IMR-90 (cell line): Measurements from ENCODE around the gene MEOX2. TPM values are rescaled to one million over a fixed set of nuclear protein-coding genes. Genes with fewer than 3 reads are reported as not detected.

Experiments
- ATAC-seq: fragments of 200-7000 bp; cut with Tn5 transposase; 2 replicates; pipeline ENCODE4 v1.9.1; 2020; ENCODE audit warnings: low read depth, mild to moderate bottlenecking, moderate library complexity
- BruUV-seq: library from RNA; stranded (reverse); fragments of 400-500 nt; replicated peaks from 2 replicates; lab custom pipeline; 2021; lab: Mats Ljungman, UMichigan
- CTCF ChIA-PET: fragments of 300-600 bp; formaldehyde crosslinking; extraction: SDS; loops from one replicate; lab custom pipeline; 2021; ENCODE audit warnings: antibody characterized with exemption; lab: Yijun Ruan, JAX
- POLR2A ChIA-PET: fragments of 300-600 bp; sonication (Branson Sonifier 250); formaldehyde crosslinking; loops from one replicate; lab custom pipeline; 2022; ENCODE audit warnings: antibody characterized with exemption; ENCODE audit not compliant: unreplicated experiment; lab: Charles Lee
- DNase-seq: peaks from one replicate; pipeline ENCODE4 v3.0.0; 2013
- H2AFZ ChIP-seq: replicated peaks from 2 replicates; pipeline ENCODE3; 2013; ENCODE audit warnings: low read length, mild to moderate bottlenecking; ENCODE audit not compliant: poor library complexity
- H2AK5ac ChIP-seq: 2 replicates; pipeline ENCODE4 v1.6.1; 2013; ENCODE audit warnings: low read depth, low read length, inconsistent platforms
- H2AK9ac ChIP-seq: replicated peaks from 2 replicates; pipeline ENCODE3; 2013; ENCODE audit warnings: mild to moderate bottlenecking, low read depth, low read length, moderate library complexity; ENCODE audit not compliant: poor library complexity
- H2BK120ac ChIP-seq: 2 replicates; pipeline ENCODE4 v1.6.1; 2013; ENCODE audit warnings: low read depth, low read length, inconsistent platforms
- H2BK15ac ChIP-seq: 3 replicates; pipeline ENCODE4 v1.6.1; 2013; ENCODE audit warnings: low read depth, low read length, inconsistent platforms
- H2BK20ac ChIP-seq: 2 replicates; pipeline ENCODE4 v1.6.1; 2013; ENCODE audit warnings: low read depth, mild to moderate bottlenecking, inconsistent platforms, low read length, moderate library complexity
- H2BK5ac ChIP-seq: 2 replicates; pipeline ENCODE4 v1.6.1; 2013; ENCODE audit warnings: mild to moderate bottlenecking, low read depth, low read length, inconsistent platforms; ENCODE audit not compliant: poor library complexity, severe bottlenecking
- H3K14ac ChIP-seq: replicated peaks from 2 replicates; pipeline ENCODE4 v1.6.1; 2013; ENCODE audit warnings: low read depth, low read length, inconsistent platforms
- H3K18ac ChIP-seq: 2 replicates; pipeline ENCODE4 v1.6.1; 2013; ENCODE audit warnings: low read depth, low read length, control low read depth
- H3K23ac ChIP-seq: 2 replicates; pipeline ENCODE4 v1.6.1; 2013; ENCODE audit warnings: low read depth, low read length, inconsistent platforms
- H3K27ac ChIP-seq: 2 replicates; pipeline ENCODE4 v1.5.1; 2013; ENCODE audit warnings: mild to moderate bottlenecking, control low read depth, low read length; ENCODE audit not compliant: insufficient read depth
- H3K27me3 ChIP-seq: 2 replicates; pipeline ENCODE4 v1.6.1; 2013; ENCODE audit warnings: low read length; ENCODE audit not compliant: control insufficient read depth, insufficient read depth
- H3K36me3 ChIP-seq: 2 replicates; pipeline ENCODE4 v1.6.1; 2013; ENCODE audit warnings: low read length, mixed read lengths; ENCODE audit not compliant: control insufficient read depth, insufficient read depth
- H3K4ac ChIP-seq: 2 replicates; pipeline ENCODE4 v1.6.1; 2013; ENCODE audit warnings: low read depth, low read length, inconsistent platforms
- H3K4me1 ChIP-seq: 2 replicates; pipeline ENCODE4 v1.6.1; 2013; ENCODE audit warnings: low read length, mixed read lengths; ENCODE audit not compliant: control insufficient read depth, insufficient read depth
- H3K4me2 ChIP-seq: 2 replicates; pipeline ENCODE4 v1.6.1; 2013; ENCODE audit warnings: low read depth, mild to moderate bottlenecking, control low read depth, low read length, moderate library complexity
- H3K4me3 ChIP-seq: 2 replicates; pipeline ENCODE4 v1.5.1; 2013; ENCODE audit warnings: low read depth, mild to moderate bottlenecking, control low read depth, low read length, moderate library complexity; ENCODE audit not compliant: insufficient read depth
- H3K56ac ChIP-seq: 2 replicates; pipeline ENCODE4 v1.6.1; 2013; ENCODE audit warnings: low read length, inconsistent platforms; ENCODE audit not compliant: insufficient read depth; ENCODE audit errors: extremely low read depth
- H3K79me1 ChIP-seq, 2 experiments: 2 replicates each; pipeline ENCODE4 v1.6.1; 2013; ENCODE audit warnings: low read length in 2 of 2, inconsistent platforms in 1 of 2, low read depth in 1 of 2
- H3K9ac ChIP-seq: 2 replicates; pipeline ENCODE4 v1.6.1; 2013; ENCODE audit warnings: low read depth, low read length, control low read depth
- H3K9me1 ChIP-seq: 2 replicates; pipeline ENCODE4 v1.6.1; 2013; ENCODE audit warnings: low read length, inconsistent platforms; ENCODE audit not compliant: insufficient read depth
- H3K9me3 ChIP-seq: 2 replicates; pipeline ENCODE4 v1.6.1; 2013; ENCODE audit warnings: low read length; ENCODE audit not compliant: control insufficient read depth, insufficient read depth
- H4K20me1 ChIP-seq: 2 replicates; pipeline ENCODE4 v1.6.1; 2013; ENCODE audit warnings: low read length, inconsistent platforms; ENCODE audit not compliant: insufficient read depth
- H4K5ac ChIP-seq: 2 replicates; pipeline ENCODE4 v1.6.1; 2013; ENCODE audit warnings: mild to moderate bottlenecking, low read depth, low read length, control low read depth
- H4K8ac ChIP-seq, 2 experiments: 2 replicates each; pipeline ENCODE4 v1.6.1; 2013; ENCODE audit warnings: low read depth in 2 of 2, low read length in 2 of 2, control low read depth in 1 of 2, inconsistent platforms in 1 of 2
- H4K91ac ChIP-seq: 2 replicates; pipeline ENCODE4 v1.6.1; 2013; ENCODE audit warnings: low read depth, low read length, inconsistent platforms; ENCODE audit not compliant: insufficient read depth
- CEBPB ChIP-seq: IDR thresholded peaks from 2 replicates; pipeline ENCODE4 v1.6.1; 2012; ENCODE audit warnings: low read depth, low read length, improper control_type of control experiment
- CHD1 ChIP-seq: IDR thresholded peaks from 2 replicates; pipeline ENCODE4 v1.6.1; 2012; ENCODE audit warnings: low read depth, low read length, improper control_type of control experiment
- FOS ChIP-seq: fragments of 150-350 bp; IDR thresholded peaks from 2 replicates; pipeline ENCODE4 v1.6.1; 2016; ENCODE audit warnings: low read depth, low read length
- MAFK ChIP-seq: IDR thresholded peaks from 2 replicates; pipeline ENCODE4 v1.6.1; 2012; ENCODE audit warnings: low read depth, low read length, improper control_type of control experiment
- MAZ ChIP-seq: IDR thresholded peaks from 2 replicates; pipeline ENCODE4 v1.6.1; 2012; ENCODE audit warnings: low read depth, mild to moderate bottlenecking, low read length, improper control_type of control experiment, moderate library complexity, borderline replicate concordance
- MXI1 ChIP-seq: IDR thresholded peaks from 2 replicates; pipeline ENCODE4 v1.6.1; 2012; ENCODE audit warnings: low read depth, mild to moderate bottlenecking, low read length, moderate library complexity, borderline replicate concordance
- POLR2A ChIP-seq: IDR thresholded peaks from 2 replicates; pipeline ENCODE4 v1.6.1; 2012; ENCODE audit warnings: mild to moderate bottlenecking, low read depth, low read length
- RAD21 ChIP-seq: IDR thresholded peaks from 2 replicates; pipeline ENCODE4 v1.6.1; 2012; ENCODE audit warnings: low read length, improper control_type of control experiment
- RCOR1 ChIP-seq: IDR thresholded peaks from 2 replicates; pipeline ENCODE4 v1.6.1; 2012; ENCODE audit warnings: mild to moderate bottlenecking, low read length, improper control_type of control experiment; ENCODE audit not compliant: insufficient replicate concordance
- RFX5 ChIP-seq: IDR thresholded peaks from 2 replicates; pipeline ENCODE4 v1.8.0; 2012; ENCODE audit warnings: low read depth, mild to moderate bottlenecking, low read length, moderate library complexity
- WGBS, 2 experiments: methylation state at CpG; one replicate each; pipeline versions ENCODE4 v1.1.5 to v1.1.7; 2013; ENCODE audit warnings: missing lambda C conversion rate in 2 of 2; ENCODE audit not compliant: insufficient read length in 1 of 2; ENCODE audit errors: extremely low coverage in 2 of 2; 5-methylcytosine and 5-hydroxymethylcytosine counted together
- dilution Hi-C: fragments of 300-500 bp; cut with HindIII; formaldehyde crosslinking; loops from one replicate; pipeline ENCODE4 v1.14.3; 2018; ENCODE audit warnings: low sequenced_read_pairs; ENCODE audit not compliant: unreplicated experiment
- in situ Hi-C: fragments of 300-500 bp; cut with MboI; formaldehyde crosslinking; loops from 3 replicates; pipeline ENCODE4 v1.14.3; 2019; ENCODE audit warnings: low sequenced_read_pairs, inconsistent platforms, mixed read lengths
- intact Hi-C: fragments of 100-400 bp; cut with micrococcal nuclease; formaldehyde crosslinking; loops from 2 replicates; pipeline ENCODE4 v1.10.0; 2022
- polyA plus RNA-seq, 3 experiments: library from polyadenylated mRNA; depleted of rRNA; stranded (reverse); fragments of >200 nt; gene quantifications; 2 replicates each; pipeline ENCODE4 v1.2.3, GENCODE V29; 2012; ENCODE audit warnings: low replicate concordance in 1 of 3
- total RNA-seq: library from RNA; depleted of rRNA; stranded (reverse); fragments of >200 nt; gene quantifications from 2 replicates; pipeline ENCODE4 v1.2.3, GENCODE V29; 2012
- TF ChIP-seq, protein P1 (sequence below): fragments of 150-350 bp; IDR thresholded peaks from 2 replicates; pipeline ENCODE4 v1.6.1; 2017; ENCODE audit warnings: mild to moderate bottlenecking, antibody characterized with exemption, low read length, low read depth
- TF ChIP-seq, protein P2 (sequence below): conservative IDR thresholded peaks from 2 replicates; pipeline ENCODE4 v1.5.1; 2012; ENCODE audit warnings: mild to moderate bottlenecking, low read depth, low read length, improper control_type of control experiment

The MEOX2 gene
- total and polyA plus RNA-seq, 2 of the 4 experiments (the other 2 are of a cell fraction), result under 0.01 TPM; not detected in 1

DNA sequence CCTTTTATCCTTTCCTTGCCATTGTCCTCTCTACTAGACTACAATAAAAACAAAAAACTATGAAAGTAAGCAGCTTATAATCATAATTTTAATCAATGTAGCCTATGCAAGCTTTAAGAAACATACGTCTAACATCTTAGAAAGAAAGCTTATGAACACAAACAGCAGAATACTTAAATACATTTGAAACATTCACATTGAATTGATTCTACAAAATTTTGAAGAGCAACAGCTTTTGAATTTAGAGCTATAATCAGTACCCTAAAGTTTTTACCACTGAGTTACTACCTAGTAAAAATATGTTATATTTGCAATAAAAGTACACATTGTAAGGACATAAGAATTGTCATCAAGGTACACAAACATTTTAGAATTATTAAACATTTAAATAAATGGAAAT is 7.2 kb downstream of the MEOX2 start:
- POLR2A ChIA-PET, result no interaction called here
- Histone ChIP-seq H3K9me3 (no peaks in the 10 kb centered on the region), H2AK9ac (no peak overlapping the region), H3K36me3 (no peaks in the 10 kb centered on the region), H2BK5ac (no peak overlapping the region), H3K23ac (no peak overlapping the region), H3K27me3 (peaks cover 3% of the 10 kb centered on the region; the same call in 1 of the 2 replicates), H4K5ac (no peak overlapping the region), H2AK5ac (no peak overlapping the region), H4K8ac (no peak overlapping the region), H3K79me1 (no peaks in the 10 kb centered on the region), H2AFZ (no peak overlapping the region), H3K27ac (no peak overlapping the region), H2BK20ac (no peak overlapping the region), H3K4me1 (no peaks in the 10 kb centered on the region), H2BK120ac (no peak overlapping the region), H3K14ac (no peak overlapping the region), H4K91ac (no peak overlapping the region), H3K9me1 (no peaks in the 10 kb centered on the region), H2BK15ac (no peak overlapping the region), H3K4me2 (no peak overlapping the region), H3K4ac (no peak overlapping the region), H4K20me1 (no peaks in the 10 kb centered on the region), H3K18ac (no peak overlapping the region), H3K56ac (no peak overlapping the region), H3K9ac (no peak overlapping the region), H3K4me3 (no peak overlapping the region)
- in situ Hi-C loops, result no loop called here
- no peak for DNase-seq
- dilution Hi-C loops, result no loop called here
- TF ChIP-seq RFX5 (no peak), RCOR1 (no peak), MAFK (no peak), MAZ (no peak), RAD21 (no peak), CEBPB (no peak), CHD1 (no peak), POLR2A (no peak), FOS (no peak), MXI1 (no peak)
- TF ChIP-seq, protein P1, sequence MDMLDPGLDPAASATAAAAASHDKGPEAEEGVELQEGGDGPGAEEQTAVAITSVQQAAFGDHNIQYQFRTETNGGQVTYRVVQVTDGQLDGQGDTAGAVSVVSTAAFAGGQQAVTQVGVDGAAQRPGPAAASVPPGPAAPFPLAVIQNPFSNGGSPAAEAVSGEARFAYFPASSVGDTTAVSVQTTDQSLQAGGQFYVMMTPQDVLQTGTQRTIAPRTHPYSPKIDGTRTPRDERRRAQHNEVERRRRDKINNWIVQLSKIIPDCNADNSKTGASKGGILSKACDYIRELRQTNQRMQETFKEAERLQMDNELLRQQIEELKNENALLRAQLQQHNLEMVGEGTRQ, result no peak
- TF ChIP-seq, protein P2, sequence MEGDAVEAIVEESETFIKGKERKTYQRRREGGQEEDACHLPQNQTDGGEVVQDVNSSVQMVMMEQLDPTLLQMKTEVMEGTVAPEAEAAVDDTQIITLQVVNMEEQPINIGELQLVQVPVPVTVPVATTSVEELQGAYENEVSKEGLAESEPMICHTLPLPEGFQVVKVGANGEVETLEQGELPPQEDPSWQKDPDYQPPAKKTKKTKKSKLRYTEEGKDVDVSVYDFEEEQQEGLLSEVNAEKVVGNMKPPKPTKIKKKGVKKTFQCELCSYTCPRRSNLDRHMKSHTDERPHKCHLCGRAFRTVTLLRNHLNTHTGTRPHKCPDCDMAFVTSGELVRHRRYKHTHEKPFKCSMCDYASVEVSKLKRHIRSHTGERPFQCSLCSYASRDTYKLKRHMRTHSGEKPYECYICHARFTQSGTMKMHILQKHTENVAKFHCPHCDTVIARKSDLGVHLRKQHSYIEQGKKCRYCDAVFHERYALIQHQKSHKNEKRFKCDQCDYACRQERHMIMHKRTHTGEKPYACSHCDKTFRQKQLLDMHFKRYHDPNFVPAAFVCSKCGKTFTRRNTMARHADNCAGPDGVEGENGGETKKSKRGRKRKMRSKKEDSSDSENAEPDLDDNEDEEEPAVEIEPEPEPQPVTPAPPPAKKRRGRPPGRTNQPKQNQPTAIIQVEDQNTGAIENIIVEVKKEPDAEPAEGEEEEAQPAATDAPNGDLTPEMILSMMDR, result no peak
- WGBS, 2 experiments, result no CpG with 5 or more reads among the region's 1 CpG
- CTCF ChIA-PET, result no interaction called here
- BruUV-seq, result no TSS peak
- intact Hi-C loops, result loop anchor here (5.0 kb wide), 1 partner anchor 33 kb away; no protein-coding TSS in a partner anchor
- ATAC-seq, result no peak
